HG02763 (cell line): Measurements from ENCODE around the gene SSBP3.

ENCODE experiments used
- ATAC-seq: cut with Tn5 transposase; IDR thresholded peaks from one replicate; pipeline ENCODE4 v1.9.1; 2021; ENCODE audit warnings: mild to moderate bottlenecking, moderate library complexity; ENCODE audit not compliant: unreplicated experiment

The SSBP3 gene

DNA sequence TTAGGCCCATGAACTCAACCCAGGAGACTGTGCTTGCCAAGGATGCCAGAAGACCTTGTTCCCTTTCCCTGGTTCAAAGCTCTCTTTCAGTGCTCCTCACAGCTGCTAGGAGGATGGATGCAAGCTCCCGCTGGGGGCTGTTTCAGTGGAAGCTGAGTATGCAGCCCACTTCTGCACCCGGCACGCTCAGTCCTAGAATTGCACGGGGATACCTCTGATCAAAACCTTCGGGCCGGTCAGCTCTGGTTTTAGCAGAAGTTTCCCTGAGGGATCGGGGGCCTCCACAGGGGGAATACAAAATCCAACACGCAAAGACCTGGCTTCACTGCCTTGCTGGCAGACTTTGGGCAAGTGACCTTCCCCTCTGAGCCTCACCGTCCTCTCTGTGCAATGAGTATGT is 4.2 kb upstream of the SSBP3 start:
- ATAC-seq = no peak

DNA sequence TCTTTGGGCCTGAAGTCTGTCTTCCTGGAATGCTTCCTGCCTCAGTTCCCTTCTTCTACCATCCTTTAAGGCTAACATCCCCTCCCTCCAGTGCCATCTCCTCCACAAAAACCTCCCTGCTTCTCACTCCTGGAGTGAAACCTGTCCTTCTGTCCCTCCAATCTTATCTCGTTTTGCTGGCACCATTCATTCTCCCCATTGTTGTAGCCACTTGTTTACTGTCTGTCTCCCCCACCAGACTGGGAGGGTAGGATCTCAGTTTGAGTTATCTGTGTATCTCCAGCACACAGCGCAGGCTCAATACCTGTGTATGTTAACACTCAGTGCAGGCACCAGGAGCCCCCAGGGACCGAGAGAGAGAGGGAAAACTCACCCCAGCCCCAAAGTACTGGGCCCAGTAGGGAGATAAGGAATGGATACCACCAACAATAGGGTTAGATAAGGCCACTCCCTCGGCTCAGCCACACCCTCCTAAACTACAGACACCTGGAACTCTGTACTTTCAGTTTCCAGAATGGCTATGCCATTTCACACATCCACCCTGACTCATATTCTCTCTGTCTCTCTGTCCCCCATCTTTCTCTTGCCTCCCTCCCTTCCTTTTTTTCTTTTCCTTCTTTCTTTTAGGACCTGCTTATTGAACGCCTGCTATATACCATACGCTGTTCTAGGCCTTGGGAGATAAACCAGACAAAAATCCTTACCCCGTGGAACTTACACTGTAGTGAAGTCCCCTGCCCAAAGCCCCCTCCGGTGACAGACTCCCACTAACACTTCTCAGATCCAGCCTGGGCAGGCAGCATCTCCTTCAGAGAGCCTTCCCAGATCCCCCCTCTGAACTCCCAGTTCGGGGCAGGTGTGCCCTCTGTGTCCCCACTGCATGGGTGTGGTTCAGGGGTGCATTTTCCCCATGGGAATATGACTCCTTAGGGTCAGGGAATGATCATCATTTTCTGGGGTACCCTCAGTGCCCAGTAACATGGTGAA is 3.3 kb upstream of the SSBP3 start:
- no peak for ATAC-seq

DNA sequence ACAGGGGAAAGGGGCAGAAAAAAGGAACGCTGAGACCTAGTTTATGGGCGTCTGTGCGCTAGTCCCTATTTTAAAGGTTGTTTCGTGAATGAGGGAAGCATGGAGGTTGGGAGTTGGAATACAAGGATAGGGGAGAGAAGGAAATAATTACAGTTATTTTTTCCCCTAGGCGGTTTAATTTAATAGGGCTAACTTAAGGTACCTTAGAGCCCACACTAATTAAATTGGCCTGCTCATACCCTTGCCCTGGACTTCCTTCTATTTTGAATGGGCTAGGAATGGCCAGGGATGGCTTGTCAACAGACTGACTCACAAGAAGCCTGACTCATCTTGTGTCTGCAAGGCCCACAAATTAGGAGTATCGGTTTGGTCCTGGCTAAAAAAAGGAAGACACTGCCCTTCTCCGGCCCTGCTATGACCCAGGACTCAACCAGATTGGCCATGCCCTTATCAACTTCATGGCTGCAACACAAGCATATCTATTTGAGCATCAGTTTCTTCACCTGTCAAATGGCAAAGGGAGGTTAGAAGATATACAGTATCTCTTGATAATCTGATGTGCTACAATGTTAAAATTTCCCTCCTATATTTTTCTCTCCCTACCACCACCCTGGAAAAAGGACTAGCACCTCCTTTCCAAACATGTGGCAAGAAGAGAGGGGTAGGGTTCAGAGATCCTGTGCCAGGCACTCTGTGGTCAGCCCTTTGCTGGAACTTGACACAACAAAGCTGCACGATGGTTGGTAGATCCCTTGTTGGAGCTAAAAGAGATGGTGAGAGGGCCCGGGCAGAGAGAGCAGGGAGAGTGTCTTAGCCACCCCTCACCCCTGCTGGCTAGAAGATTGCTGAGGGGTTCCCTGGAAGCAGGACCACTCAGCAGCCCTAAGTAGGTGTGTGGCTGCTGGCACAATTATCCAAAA is 2.2 kb upstream of the SSBP3 start:
- no peak for ATAC-seq

DNA sequence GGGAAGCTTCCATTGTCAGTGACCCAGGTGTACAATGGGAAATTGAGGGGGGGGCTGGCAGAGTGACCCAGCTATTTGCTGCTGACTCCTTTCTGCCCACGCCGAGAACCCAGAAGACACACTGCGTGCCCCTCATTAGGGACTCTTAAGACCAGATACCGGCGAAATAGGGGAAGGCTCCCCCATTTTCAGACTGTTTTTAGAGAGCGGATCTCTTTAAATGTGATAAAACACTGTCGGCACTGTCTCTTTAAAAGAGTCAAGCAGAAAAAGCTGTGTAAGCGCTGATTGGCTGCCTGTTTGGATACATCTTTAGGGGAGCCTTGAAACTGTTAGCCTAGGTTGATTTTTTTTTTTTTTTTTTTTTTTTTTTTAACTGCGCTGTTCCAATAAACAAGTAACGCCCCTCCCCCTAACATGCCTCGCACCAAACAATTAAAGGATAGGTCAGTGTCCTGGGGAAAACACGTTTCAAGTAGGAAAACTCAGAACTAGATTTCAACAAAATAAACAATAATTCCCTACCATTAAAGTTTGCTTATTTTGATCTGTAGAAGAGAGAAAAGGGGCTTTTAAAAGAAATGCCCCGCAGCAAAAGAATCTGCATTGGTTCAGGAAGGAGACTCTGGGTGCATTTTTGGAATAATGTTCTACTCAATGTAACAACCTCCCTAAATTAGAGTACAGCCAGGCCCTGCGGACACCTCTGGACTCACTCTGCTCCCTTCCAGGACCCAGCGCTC is 1.4 kb upstream of the SSBP3 start:
- ATAC-seq = peak; percentile 34

DNA sequence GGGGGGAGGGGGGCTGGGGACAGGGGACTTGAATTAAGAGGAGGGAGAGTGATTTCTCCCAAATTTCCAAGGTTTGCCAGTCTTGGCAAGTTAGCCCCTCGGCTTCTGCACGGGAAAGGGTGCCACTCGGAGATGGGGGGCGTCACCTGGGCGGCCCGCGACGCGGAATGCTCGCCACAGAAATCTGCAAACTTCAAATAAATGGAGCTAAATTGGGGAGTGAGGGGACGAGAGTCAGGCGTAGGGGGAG is 885 bp upstream of the SSBP3 start:
- ATAC-seq = no peak

DNA sequence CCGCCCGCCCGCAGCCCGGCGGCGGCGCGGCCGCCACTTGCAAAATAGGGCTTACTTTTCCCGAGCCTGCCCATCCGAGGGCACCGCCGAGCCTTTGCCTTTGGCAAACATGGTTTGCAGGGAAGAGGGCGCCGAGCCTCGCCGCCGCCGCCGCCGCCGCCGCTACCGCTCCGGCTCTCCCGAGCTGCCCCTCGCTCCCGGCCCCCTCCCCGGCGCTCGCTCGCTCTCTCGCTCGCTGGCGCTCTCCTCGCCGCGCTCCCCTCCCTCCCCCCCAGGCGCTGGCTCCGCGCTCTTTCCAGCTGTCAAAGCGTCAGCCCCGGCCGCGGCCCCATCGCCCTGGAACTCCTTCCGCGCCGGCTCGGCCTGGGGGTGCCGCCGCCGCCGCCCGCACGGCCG is 298 bp downstream of the SSBP3 start:
- ATAC-seq = no peak

DNA sequence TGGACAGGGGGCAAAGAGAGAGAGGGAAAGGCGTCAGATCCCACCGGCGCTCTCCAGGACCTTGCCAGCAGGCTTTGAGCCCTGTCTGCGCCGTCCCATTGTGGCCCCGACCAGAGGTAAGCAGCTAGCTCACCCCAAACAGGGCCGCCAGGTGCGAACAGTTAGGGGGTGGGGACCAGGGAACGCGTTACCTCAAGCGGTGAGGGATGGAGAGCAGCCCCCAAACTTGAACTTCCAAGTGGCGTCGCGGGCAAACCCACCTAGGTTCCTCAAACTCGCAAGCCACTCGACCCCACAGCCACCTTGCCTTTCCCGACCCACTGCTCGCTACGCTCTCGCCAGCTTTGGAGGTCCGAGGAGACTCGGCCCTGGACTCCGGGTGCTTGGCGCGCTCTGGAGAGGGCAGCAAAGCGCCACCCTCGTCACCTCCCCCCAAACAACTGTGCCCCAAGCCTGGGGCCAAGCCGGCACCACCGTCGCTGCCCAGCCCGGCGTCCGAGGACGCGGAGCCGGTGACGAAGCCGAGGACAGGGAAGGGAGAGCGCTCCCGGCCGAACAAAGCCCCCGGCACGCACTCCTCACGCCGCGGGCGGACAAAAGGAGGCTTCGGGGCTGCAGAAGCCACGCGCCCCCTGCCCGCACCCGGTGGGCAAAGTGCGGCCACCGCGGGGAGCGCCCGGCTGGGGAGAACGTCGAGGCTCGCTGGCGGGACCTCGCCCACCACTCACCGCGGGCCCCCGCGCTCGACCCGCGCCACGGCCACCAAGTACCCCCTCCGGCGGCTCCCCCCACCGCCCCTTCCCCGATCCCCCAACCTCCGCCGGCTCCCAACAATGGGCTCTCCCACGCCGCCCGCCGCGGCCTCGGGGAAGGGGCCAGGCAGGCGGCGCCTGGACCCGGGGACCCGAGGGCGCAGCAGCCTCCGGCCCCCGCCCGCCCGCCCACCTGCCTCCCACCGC is 976 bp downstream of the SSBP3 start:
- no peak for ATAC-seq

DNA sequence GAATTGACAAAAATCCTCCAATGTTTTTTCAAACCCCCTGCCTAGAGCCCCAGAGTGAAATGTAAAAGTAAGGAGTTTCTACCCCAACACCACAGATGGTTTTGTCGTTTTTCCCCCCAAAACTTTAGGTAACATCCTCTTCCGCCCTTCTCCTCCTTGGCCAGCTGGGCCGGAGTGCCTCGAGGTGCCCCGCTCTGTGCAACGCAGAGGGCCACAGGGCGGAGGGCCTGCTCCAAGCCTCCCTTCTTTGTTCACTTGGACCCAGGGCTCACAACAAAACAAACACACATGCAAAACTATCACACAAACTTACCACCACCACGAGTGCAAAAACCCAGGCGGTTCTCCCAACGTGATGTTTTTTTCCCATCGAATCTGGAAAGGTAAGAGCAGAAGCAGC is 1.9 kb downstream of the SSBP3 start:
- ATAC-seq = no peak

DNA sequence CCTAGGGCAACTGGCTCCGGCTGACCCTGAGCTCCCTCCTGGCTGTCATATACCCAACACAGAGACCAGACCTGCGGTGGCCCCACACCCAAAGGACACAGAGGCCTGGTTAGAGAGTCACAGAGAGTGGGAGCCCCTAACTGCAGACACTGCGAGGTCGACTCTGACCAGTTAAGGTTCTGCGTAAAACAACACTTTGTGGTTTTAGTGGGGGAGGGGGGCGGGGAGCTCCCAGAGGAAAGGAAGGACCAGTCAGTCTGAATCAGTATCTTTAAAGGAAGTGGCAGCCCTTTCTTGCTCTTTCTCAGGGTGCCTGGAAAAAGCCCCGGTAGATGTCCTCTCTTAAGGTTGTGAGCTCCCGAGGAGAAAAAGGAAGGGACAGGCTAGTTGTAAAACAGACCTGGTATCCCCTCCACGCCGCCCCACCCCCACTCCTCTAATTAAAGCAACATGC is 2.4 kb downstream of the SSBP3 start:
- no peak for ATAC-seq

DNA sequence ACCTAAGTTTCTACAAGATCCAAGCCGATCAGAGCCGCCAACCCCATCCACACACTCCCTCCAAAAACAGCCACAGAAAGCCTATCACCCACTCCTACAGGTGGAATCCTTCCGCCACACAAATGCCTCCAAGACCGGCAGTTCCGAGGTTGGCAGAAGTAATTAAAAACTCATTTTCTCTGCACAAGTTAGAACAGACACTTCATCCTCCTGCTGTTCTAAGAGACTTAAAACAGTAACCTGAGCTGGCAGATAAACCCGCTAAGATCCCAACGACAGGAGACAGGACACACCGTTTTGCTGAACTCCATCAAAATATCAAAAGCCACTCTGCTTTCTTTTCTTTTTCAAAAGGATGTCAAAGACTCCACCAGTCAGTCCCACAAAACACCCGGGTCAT is 2.8 kb downstream of the SSBP3 start:
- ATAC-seq = no peak

DNA sequence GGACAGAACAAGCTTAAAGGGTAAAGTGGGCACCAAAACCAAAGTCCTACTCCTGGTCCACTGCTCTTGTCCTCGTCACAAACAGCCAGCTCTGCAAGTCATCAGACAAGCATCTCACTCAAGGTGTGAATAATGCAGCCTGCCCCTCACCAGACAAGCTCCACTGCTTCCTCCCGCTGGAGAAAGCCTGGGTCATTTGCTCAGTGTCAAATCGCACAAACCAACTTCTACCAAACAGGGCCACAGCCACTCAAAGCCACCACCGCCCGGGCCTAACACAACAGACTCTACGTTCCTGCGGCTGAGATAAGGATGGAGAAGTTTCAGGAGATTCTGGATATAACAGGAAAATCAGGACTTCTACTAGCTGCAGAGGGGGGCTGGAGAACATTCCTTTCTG is 3.3 kb downstream of the SSBP3 start:
- ATAC-seq = no peak

DNA sequence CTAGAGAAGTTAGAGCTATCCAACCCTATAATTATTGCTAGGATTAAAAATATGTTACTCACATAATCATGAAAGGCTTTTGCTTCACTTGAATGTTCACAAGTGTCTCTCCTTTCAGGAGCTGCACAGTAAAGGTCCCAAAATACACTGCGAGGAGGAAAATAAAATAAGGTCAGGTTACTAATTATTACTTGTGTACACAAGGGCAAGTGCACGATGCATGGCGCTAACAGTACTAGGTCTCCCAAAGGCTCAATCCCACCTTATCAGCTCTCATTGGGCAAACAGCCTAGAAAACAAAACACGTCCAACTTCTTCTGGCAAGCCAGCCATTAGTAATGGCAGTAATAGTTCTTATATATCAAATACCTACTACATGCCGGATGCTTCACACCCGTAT is 4.4 kb downstream of the SSBP3 start:
- no peak for ATAC-seq

DNA sequence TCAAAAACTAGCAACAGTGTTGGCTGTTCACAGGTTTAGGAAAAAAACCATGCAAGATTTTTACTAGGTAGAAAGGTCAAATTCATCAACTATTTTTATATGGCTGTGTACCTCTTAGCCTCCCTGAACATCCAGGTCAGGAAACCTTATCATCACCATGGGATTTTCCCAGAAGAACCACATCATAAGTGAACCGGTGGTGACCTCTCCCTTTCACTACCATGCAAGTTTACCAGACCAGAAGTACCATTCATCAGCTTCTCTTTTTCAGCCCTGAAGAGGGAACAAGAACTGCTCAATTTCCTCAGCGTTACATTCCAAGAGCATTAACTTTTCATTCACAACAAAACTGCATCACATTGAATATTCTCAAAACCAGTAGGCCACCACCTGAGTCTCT is 5.9 kb downstream of the SSBP3 start:
- no peak for ATAC-seq

DNA sequence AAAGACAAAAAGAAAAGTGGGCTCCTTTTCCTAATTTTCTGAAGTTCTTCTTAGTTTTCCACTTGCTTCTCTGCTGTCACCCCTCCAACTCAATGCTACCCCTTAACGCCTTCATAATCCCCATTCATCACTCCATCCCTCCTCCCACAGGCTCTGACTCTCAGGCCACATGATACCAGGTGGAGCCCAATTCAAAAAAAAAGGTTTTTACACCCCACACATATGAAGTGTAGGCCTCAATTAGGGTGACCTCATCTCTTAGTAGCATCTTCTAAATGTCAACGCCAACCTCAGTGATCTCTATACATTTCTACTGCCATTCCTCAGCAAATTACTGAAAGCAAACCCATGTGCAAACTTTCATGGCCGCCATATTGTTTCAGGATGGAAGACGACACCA is 6.4 kb downstream of the SSBP3 start:
- no peak for ATAC-seq

DNA sequence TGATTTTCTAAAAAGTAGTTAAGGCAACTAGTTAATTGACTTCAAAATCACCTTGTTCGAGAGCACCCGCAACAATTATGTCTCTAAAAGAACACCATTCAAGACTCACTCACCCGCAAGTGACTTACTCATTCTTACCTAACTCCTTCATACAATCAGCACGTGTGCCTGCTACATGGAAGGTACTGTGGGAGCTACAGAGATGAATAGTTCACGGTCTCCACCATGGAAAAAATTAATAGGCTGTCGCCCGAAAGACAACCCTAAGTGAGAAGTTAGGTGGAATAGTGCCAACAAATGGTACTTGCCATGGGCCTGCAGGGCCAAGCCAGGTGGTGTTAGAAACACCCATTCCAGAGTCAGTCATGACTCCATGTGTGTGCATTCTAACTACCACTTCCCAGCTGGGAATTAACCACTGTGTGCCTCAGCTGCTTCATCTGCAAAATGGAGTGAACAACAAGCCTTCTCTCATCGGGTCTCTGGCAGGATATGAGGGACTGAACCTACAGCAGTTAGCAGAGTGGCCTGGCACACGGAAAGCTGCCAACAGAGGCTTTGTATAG is 7.1 kb downstream of the SSBP3 start:
- ATAC-seq = no peak

DNA sequence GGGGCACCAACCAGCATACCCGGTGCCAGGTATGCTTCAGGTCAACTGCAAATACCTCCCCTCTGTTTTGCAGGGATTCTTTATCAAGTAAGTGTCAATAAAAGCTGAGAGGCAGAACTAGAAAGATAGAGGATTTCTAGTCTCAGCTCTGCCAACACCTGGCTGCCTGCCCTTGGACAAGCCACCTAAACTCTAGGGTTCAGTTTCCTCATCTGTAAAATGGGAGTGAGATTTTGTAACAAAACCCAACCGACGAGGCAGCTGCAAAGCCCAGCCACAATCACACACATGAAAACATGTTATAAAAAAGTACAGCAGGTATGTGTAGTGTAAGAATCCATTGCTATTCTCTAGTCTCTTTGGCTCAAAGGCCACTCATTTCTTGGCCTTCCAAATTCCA is 8.2 kb downstream of the SSBP3 start:
- ATAC-seq = no peak

DNA sequence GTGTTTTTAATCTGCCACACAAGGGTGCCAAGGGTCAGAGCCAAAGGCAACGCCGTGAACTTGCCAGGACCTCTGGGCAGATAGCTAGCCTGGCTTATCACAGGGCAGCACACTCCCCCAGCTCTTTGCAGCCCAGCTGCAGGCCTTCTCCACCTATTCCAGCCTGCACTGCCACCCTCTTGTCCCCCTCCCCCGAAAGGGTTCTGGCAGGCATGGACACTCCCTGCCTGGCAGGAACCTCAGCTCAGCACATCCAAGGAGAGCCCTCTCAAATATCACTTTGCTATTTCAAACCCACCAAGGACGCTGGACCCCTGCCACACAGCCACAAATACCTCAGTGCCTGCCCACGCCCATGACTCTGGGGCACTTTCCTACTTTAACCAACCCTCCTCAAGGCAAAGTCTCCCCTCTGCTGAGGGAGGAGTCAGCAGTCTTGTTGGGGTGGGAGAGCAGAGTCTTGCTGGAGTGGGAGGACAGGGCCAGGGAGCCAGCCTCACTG is 9.1 kb downstream of the SSBP3 start:
- no peak for ATAC-seq

DNA sequence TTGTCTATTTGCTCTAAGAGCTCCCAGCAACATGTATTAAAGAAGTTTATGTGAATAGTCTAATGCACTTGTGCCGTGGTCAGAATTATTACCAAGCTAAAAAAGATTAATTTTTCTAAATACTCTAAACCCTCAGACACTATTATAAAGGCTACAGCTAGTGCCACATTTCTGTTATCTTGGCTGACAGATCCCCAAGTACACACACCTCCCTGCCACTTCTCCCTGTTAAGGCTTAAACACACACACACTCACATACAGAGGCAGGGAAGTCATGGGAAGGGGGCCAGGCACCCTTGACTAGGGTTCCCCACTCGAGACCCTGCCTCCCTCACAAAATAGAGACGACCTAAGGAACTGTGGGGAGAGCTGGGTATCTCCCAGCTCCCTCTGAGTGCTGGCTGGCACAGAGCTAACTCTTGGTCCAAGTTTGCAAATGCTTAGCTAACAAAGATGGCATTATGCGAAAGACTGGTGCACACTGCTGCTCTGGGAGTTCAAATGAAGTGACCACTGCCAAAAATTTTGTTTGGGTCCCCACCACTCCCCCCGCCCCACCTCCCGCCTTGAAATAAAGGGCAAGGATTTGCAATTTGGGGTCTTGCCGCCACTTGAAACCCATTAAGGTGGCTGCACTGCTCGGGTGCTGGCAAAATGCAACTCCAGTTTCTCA is 9.8 kb downstream of the SSBP3 start:
- ATAC-seq = no peak

DNA sequence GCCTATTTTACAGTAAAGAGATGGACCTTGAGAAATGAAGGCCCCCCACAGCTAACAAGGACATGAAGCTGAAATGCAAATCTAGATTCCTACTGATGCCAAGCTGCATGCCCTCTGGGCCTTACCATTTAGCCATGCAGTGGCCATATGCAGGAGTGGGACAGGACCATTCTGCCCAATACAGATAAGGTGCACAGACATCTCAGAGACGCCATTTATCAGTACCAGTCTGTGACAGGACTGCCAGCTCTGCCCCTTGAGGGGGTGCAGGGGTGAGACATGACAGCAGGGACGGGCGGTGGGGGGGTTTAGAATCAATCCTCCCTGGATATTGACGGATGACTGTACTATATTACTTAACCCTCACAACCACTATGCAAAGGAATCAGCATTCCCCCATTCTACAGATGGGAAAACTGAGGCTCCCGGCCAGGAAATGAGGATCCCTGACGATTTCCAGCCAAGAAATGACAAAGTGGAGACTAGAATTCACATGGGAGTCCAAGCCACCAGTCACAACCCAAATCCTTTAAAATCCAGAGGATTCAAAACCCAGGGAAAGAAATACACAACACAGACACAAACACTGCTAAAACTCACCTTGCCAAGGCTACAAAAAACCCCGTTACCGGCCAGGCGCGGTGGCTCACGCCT is 10.8 kb downstream of the SSBP3 start:
- ATAC-seq = no peak
